ENCODE measurements around the gene NUDT4B. TPM values are rescaled to one million over a fixed set of nuclear protein-coding genes. Genes with fewer than 3 reads are reported as not detected.
"Not testable (repeated sequence)": the region's sequence is repeated elsewhere in the genome, so short reads cannot be mapped to it uniquely, and the experiment has no call there.

NUDT4B gene
- polyA plus RNA-seq, 3 donors, result 5.7 to 6.0 TPM; not detected in 1

- WGBS, 3 donors, result no CpG with 5 or more reads among the region's 5 CpGs
- H3K27ac ChIP-seq (ENCODE audit: low read depth, low read length), result not testable (repeated sequence)
Measured at GRCh38 chr1:148733585-148734310, 14.8 kb upstream of the NUDT4B start.

GRCh38 chr1:148734311-148734662, 14.3 kb upstream of the NUDT4B start:
- not testable (repeated sequence) for H3K27ac ChIP-seq (ENCODE audit: low read depth, low read length)
- WGBS, 3 donors, result no CpG with 5 or more reads among the region's 3 CpGs

- no CpG with 5 or more reads among the region's 1 CpG for WGBS, 3 donors
- not testable (repeated sequence) for H3K27ac ChIP-seq (ENCODE audit: low read depth, low read length)
Measured at GRCh38 chr1:148735538-148735937, 13.0 kb upstream of the NUDT4B start.

- no CpG with 5 or more reads among the region's 6 CpGs for WGBS, 3 donors
- H3K27ac ChIP-seq (ENCODE audit: low read depth, low read length), result not testable (repeated sequence)
Measured at GRCh38 chr1:148738667-148739066, 9.9 kb upstream of the NUDT4B start.

- no CpG with 5 or more reads among the region's 4 CpGs for WGBS, 3 donors
- not testable (repeated sequence) for H3K27ac ChIP-seq (ENCODE audit: low read depth, low read length)
Measured at GRCh38 chr1:148743200-148743599, 5.4 kb upstream of the NUDT4B start.

GRCh38 chr1:148743726-148744720, 4.6 kb upstream of the NUDT4B start:
- no CpG with 5 or more reads among the region's 9 CpGs for WGBS, 3 donors
- H3K27ac ChIP-seq (ENCODE audit: low read depth, low read length), result not testable (repeated sequence)

GRCh38 chr1:148749335-148749681, 734 bp downstream of the NUDT4B start:
- no CpG with 5 or more reads among the region's 5 CpGs for WGBS, 3 donors
- H3K27ac ChIP-seq (ENCODE audit: low read depth, low read length), result not testable (repeated sequence)

GRCh38 chr1:148756231-148756630, 7.7 kb downstream of the NUDT4B start:
- H3K27ac ChIP-seq (ENCODE audit: low read depth, low read length), result not testable (repeated sequence)
- no CpG with 5 or more reads among the region's 2 CpGs for WGBS, 3 donors

GRCh38 chr1:148757446-148757845, 8.9 kb downstream of the NUDT4B start:
- H3K27ac ChIP-seq (ENCODE audit: low read depth, low read length), result not testable (repeated sequence)

- no CpG with 5 or more reads among the region's 5 CpGs for WGBS, 3 donors
- not testable (repeated sequence) for H3K27ac ChIP-seq (ENCODE audit: low read depth, low read length)
Measured at GRCh38 chr1:148758412-148758811, 9.8 kb downstream of the NUDT4B start.

- H3K27ac ChIP-seq (ENCODE audit: low read depth, low read length), result not testable (repeated sequence)
- no CpG with 5 or more reads among the region's 4 CpGs for WGBS, 3 donors
Measured at GRCh38 chr1:148758925-148759324, 10.4 kb downstream of the NUDT4B start.

- 77 to 88% (median 88%) methylated on average over 2 of the region's 2 CpGs for WGBS, 3 donors
- H3K27ac ChIP-seq (ENCODE audit: low read depth, low read length), result not testable (repeated sequence)
Measured at GRCh38 chr1:148759749-148760148, 11.2 kb downstream of the NUDT4B start.

- H3K27ac ChIP-seq (ENCODE audit: low read depth, low read length), result not testable (repeated sequence)
- WGBS, 3 donors, result no CpG with 5 or more reads among the region's 1 CpG
Measured at GRCh38 chr1:148760206-148760605, 11.6 kb downstream of the NUDT4B start.

GRCh38 chr1:148761360-148761759, 12.8 kb downstream of the NUDT4B start:
- not testable (repeated sequence) for H3K27ac ChIP-seq (ENCODE audit: low read depth, low read length)

- no CpG with 5 or more reads among the region's 5 CpGs for WGBS, 3 donors
- H3K27ac ChIP-seq (ENCODE audit: low read depth, low read length), result not testable (repeated sequence)
Measured at GRCh38 chr1:148765238-148766019, 16.9 kb downstream of the NUDT4B start.

GRCh38 chr1:148768541-148768940, 20.0 kb downstream of the NUDT4B start:
- WGBS, 3 donors, result no CpG with 5 or more reads among the region's 2 CpGs
- not testable (repeated sequence) for H3K27ac ChIP-seq (ENCODE audit: low read depth, low read length)

GRCh38 chr1:148769495-148769894, 20.9 kb downstream of the NUDT4B start:
- H3K27ac ChIP-seq (ENCODE audit: low read depth, low read length), result not testable (repeated sequence)
- no CpG with 5 or more reads among the region's 3 CpGs for WGBS, 3 donors

GRCh38 chr1:148773690-148774089, 25.1 kb downstream of the NUDT4B start:
- not testable (repeated sequence) for H3K27ac ChIP-seq (ENCODE audit: low read depth, low read length)
- WGBS, 3 donors, result no CpG with 5 or more reads among the region's 4 CpGs

- not testable (repeated sequence) for H3K27ac ChIP-seq (ENCODE audit: low read depth, low read length)
- WGBS, 3 donors, result no CpG with 5 or more reads among the region's 1 CpG
Measured at GRCh38 chr1:148774102-148774501, 25.5 kb downstream of the NUDT4B start.
